Esophagus mucosa (tissue), 1 donor: ENCODE data around the gene HNRNPL. TPM values are rescaled to one million over a fixed set of nuclear protein-coding genes. Genes with fewer than 3 reads are reported as not detected.
"Not testable (repeated sequence)": the region's sequence is repeated elsewhere in the genome, so short reads cannot be mapped to it uniquely, and the experiment has no call there.

ENCODE experiments used
- ATAC-seq: fragments of 200-7000 bp; cut with Tn5 transposase; one replicate; pipeline ENCODE4 v1.9.1; 2020
- total RNA-seq: library from RNA; stranded (reverse); gene quantifications from one replicate; pipeline ENCODE4 v1.2.4, GENCODE V29; 2023
- donor health status: DM: yes; HTN: yes; CAD: no.

Gene HNRNPL
- total RNA-seq, 1 donor from 2014 or later = 236 TPM

DNA sequence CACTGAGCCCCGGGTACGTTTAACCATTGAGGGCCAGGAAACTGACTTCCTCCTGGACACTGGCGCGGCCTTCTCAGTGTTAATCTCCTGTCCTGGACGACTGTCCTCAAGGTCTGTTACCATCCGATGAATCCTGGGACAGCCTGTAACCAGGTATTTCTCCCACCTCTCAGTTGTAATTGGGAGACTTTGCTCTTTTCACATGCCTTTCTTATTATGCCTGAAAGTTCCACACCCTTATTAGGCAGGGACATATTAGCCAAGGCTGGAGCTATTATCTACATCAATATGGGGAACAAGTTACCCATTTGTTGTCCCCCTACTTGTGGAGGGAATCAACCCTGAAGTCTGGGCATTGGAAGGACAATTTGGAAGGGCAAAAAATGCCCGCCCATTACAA, 23.9 kb downstream of the HNRNPL start:
- ATAC-seq = not testable (repeated sequence)

DNA sequence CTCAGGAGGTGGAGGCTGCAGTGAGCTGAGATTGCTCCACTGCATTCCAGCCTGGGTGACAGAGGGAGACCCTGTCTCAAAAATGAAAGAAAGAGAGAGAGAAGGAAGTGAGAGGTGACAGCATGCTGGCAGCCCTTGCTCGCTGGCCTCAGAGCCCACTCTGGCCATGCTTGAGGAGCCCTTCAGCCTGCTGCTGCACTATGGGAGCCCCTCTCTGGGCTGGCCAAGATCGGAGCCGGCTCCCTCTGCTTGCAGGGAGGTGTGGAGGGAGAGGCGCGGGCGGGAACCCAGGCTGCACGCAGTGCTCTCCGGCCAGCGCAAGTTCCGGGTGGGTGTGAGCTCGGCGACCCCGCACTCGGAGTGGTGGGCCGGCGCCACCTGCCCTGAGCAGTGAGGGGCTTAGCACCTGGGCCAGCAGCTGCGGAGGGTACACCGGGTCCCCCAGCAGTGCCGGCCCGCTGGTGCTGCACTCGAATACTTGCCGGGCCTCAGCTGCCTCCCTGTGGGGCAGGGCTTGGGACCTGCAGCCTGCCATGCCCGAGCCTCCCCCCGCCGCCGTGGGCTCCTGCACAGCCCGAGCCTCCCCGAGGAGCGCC, 28.5 kb downstream of the HNRNPL start:
- ATAC-seq = not testable (repeated sequence)

DNA sequence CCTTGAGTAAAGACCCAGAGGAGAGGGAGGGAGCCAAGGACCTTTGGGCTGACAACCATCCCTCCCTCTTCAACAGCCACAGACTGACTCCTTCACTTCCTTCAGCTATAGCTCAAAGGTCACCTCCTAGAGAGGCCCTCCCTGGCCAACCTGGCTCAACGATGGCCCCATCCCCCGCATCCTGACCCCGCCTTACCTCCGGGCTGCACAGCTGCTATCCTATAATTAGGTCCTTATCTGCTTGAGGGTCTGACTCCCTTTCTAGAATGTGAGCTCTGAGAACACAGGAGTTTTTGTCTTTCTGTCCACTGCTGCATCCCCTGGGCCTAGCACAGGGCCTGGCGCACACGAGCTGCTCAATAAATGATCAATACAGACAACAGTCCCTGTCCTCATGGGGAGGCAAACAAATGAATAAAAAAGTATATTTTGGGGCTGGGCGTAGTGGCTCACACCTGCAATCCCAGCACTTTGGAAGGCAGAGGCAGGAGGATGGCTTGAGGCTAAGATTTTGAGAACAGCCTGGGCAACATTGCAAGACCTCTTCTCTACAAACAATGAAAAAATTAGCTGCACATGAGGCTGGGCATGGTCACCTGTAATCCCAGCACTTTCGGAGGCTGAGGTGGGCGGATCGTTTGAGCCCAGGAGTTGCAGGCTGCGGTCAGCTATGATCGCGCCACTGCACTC, 30.4 kb downstream of the HNRNPL start:
- ATAC-seq = no peak

DNA sequence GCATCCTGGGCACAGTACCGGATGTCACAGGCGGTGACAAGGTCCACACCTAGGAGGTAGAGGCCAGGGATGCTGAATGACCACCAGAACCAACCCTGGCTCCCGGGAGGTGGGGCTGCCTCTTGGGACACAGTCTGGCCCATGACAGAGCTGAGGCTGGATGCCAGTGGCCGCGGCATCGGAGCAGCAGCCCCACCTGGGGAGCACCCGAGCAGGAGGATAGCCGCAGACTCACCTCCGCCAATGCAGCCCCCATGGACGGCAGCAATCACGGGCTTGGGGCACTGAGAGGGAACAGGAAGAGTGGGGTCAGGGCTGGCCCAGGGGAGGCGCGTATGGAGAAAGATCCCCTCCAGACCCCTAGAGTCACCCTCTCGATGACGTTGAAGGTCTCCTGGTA, 32.7 kb downstream of the HNRNPL start:
- no peak for ATAC-seq

DNA sequence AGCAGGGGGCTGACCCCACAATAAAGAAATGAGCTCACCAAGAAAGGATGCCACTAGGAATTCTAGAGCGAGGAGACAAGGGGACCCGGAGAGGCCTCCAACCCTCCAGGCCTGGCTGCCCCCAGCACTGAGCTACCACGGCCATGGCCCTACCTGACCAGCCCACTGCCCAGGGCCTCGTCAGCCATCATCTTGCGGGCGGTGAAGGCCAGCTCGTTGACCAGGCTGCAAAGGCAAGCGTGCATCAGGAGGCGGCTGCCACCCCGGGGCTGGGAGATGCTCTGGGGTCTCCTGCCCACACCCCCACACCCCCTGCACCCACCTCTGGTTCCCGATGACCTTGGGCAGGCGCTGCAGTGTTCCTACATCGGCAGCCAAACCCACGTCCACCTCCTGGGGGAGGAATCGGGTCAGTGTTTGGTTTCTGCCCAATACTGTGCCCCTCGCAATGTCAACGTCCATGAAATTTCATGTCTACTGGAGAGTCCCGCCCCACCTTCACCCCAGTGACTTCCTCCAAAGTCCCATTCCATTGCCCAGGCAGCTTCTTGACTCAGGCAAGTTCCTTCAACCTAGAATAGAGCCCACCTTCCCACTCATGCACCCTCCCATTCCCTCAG, 33.5 kb downstream of the HNRNPL start:
- no peak for ATAC-seq

DNA sequence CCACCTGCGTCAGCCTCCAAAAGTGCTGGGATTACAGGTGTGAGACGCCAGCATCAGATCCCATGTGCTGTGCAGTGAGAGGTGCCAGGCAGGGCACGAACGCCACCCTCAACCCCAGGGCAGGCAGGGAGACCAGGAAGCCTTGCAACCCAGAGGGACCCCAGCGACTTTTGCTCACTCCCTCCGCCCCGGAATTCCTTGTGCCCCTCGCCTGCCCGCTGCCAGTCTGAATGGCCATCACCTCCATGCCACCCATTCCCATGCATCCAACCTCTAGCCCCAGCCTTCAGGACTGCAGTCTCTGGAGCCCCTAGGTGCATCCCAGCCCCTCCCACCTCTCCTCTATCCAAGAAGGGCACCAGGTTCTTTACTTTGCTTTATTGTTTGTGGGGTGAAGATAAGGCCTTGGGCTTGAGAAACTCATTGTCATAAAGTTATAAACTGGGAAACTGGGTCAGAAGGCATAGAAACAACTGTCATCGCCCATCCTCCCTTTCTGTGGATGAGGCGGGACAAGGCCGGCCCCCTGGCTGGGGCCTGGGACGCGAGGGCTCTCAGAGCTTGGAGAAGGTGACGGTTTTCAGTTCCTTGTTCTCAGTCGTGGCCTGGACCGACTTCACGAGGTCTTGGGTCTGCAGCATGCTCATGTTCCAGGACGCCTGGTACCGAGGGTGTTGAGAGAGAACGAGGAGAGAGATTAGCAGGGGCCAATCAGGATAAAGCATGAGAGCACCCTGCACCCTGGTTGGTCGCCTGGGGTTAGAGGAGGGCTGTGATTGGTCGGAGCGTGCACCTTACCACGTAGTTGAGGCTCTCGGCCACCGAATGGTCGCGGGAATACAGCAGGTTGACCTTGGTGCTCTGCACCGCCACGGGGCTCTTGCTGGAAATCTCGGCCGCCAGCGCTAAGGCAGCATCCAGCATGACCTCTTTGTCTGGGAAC, 34.5 kb downstream of the HNRNPL start:
- ATAC-seq = no peak

DNA sequence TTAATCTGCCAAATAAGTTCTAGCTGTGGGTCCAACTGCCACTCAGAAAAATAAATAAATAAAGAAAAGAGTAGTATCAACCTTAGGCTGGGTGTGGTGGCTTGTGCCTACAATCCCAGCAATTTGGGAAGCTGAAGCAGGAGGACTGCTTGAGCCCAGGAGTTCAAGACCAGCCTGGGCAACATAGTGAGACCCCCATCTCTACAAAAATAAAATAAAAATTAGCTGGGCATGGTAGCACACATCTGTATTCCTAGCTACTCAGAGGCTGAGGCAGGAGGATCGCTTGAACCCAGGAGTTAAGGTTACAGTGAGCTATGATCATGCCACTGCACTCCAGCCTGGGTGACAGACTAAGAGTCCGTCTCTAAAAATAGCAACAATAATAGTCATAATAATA, 35.9 kb downstream of the HNRNPL start:
- not testable (repeated sequence) for ATAC-seq

DNA sequence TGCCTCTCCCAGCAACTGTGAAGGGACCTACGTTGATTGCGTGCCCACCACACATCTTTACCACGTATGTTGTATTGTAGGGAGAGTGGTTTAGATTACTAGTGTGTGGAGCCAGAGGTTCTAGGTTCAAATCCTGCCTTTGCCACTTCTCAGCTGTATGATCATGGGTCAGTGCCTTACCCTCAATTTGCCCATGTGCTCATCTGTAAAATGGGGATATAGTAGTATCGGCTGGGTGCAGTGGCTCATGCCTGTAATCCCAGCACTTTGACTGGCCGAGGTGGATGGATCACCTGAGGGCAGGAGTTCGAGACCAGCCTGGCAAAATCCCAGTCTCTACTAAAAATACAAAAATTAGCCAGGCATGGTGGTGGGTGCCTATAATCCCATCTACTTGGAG, 36.5 kb downstream of the HNRNPL start:
- no peak for ATAC-seq

DNA sequence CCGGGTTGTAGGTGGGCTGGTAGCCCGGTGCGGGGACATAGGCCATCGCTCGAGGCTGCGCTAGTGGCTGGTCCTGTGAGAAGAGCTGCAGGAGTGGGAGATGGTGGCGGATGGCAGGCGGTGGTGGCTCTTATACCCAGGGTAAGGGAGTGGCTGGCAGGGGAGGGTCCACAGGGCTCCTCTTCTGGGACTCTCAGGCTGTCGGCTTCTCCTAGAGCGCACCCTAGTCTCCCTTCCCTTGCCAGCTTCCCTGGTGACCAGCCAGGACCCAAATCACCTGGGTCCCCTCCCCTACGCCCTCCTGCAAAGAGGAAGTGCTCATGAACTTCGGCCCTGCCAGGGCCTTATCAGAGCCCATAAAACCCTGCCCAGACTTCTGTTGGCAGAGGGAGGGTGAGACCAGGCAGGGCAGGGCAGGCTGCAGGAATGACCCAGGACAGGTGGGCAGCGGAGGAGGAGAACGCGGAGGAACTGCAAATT, 36.9 kb downstream of the HNRNPL start, which contains the start of gene LGALS4:
LGALS4 (minus strand) TSS at position 105 of the 480 bp plus-strand sequence; CDS start at position 46, 59 bp downstream.
- ATAC-seq = peak; percentile 4

DNA sequence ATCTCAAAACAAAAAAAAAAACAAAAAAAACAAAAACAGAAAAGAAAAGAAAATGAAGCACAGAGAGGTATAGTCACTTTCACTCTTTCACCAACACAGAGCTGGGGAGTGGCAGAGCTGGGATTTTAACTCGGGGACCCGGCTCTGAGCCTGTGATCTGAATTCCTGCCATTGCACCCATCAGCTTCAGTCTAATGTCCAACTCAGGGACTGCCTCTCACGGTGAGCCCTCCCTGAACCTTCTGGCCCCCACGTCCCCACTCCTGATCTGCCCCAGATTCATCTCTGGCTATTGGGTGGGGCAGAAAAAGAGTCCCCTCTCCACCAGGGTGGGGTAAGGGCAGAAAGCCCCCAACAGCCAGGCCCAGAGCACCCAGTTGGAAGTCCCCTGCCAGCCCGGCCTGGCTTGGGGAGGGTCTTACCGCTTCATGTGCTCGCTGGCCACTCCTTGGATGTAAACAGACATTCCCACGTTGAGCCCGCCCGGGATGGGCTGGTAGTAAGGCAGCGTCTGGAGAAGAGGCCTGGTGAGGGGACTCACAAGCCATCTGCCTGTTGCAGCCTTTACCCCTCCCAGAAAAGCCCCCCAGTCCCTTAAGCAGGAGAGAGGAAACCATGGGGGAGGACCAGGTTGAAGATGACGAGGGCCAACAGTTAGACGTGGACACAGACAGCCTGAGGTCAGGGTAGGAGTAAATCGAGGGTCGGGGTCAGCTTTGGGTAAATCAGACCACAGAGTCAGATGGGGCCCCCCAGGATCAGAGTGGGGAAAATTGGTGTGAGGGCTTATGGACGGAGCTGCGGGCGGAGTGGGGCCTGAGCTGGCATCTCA, 37.6 kb downstream of the HNRNPL start:
- ATAC-seq = no peak

DNA sequence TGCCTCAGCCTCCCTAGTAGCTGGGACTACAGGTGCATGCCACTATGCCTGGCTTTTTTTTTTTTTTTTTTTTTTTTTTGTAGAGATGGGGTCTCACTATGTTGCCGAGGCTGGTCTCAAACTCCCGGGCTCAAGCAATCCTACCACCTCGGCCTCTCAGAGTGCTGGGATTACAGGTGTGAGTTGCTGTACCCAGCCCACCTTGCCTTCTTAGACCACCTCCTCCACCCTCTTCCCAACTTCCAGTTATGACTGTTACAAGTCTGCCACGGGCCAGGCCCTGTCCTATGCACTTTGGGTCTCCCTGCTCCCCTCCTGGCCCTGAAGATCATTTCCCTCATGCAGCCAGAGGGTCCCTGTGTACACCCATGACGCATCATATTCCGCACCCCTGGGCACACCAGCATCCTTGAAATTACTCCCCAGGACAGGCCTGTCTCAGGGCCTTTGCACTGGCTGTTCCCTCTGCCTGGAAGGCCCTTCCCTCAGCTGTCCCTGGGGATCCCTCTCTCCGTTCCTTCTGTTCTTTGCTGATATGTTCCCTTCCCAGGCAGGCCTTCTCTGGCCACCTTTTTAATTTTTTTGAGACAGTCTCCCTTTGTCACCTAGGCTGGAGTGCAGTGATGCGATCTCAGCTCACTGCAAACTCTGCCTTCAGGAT, 40.1 kb downstream of the HNRNPL start:
- ATAC-seq = no peak

DNA sequence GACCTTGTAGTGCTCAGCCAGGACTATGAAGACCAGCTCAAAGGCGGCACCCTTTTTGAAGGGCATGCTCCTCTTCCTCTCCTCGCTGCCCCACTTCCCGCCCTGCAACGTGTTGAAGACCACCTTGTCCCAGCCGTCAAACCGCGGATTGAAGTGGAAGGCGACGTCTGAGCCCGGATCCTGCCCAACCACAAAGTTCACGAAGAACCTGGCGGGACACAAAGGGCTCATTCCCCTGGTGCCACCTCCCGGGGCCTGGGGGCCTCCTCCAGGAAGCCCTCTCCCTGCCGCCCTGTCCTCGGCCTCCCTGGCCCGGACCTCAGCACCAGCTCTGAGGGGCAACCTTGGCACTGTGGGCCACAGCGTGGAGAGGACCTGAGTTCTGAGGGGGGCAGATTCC, 41.0 kb downstream of the HNRNPL start:
- peak; percentile 17 for ATAC-seq

DNA sequence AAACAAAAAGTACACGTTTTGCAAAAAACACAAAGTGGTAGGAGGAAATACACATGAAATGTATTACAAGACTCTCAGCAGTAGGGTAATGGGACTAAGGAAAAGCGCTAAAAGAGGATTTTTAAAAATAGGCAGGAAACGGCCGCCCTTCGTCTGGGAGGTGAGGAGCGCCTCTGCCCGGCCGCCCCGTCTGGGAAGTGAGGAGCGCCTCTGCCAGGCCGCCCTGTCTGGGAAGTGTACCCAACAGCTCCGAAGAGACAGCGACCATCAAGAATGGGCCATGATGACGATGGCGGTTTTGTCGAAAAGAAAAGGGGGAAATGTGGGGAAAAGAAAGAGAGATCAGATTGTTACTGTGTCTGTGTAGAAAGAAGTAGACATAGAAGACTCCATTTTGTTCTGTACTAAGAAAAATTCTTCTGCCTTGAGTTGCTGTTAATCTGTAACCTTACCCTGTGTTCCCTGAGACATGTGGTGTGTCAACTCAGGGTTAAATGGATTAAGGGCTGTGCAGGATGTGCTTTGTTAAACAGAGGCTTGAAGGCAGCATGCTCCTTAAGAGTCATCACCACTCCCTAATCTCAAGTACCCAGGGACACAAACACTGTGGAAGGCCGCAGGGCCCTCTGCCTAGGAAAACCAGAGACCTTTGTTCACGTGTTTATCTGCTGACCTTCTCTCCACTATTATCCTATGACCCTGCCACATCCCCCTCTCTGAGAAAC, 42.2 kb downstream of the HNRNPL start:
- peak; percentile 30 for ATAC-seq

DNA sequence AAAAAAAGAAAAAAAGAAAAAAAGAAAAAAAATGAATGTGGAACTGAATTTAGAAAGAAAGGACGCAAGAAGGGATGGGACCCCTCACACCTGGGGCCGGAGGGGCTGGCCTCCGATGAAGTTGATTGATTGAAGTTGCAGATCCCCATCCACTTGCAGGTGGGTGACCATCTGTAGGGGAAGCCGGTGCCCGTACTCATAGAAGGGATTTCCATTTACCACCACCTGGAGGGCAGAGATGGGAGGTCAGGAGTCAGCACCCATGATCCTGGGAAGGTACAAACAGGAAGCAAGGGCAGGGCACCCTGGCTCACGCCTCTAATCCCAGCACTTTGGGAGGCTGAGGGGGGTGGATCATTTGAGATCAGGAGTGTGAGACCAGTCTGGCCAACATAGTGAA, 43.4 kb downstream of the HNRNPL start:
- ATAC-seq = peak; percentile 5

DNA sequence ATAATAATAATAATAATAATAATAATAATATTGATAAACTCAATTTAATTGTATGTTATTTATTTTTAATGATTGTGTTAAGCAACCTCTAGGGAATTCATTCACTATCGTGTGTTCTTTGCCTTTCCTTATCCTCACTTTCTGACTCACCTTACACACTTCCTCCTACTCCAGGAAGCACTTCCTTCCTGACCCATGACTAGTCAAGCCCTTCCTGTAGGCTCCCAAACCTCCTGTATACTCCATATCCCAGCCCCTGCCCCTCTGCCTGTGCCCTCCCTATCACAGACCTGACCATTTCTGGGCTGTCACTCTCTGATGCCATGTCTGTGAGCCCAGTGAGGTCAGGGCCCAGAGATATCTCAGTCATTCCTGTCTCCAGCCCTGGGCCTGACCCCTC, 44.6 kb downstream of the HNRNPL start:
- peak; percentile 74 for ATAC-seq

DNA sequence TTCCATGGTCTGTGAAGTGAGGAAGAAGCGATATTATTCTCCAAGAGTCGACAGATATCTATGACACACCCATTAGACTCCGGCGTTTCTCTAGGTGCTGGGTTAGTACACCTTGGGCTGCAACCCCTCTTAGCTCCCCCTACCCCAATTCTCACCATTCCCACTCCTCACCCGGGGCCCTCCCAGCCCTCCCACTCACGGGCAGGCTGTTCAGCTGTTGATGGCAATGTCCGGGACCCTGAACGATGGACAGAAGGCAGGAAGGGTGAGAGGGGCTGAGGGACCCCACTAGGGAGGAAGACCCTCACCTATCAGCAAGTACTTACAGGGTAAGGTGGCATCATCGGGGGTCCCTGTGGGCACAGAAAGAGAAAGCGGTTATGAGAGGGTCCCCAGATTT, 46.2 kb downstream of the HNRNPL start:
- ATAC-seq = no peak

DNA sequence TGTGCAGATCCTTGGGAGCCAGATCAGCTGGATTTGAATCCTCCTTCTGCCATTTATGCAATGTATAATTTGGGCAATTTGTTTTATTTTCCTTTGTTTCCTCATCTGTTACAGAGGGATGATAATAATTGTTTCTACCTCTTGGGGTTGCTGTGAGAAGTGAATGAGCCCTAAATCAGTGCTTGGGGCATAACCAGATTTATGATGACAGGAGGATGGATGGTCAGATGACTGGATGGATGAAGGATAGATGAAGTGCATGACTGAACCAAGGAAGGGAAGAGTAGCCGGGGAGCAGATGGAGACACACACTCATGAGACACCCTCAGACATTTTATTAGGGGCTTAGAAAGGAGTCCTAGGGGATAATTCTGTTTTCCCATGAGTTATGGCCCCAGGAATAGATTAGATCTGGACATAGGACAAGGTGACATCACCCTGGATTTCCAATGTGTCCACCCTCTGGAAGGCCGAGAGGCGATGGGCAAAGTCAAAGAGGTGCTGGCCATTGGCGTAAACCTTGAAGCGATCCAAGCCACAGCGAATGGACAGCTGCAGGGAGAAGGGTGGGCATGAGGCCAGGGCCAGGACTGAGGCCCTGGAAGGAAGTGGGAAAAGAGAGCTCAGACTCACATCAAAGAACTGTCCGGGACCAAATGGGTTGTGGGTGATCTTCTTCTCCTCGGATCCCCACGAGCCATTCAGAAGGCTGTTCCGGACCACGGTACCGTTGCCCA, 48.3 kb downstream of the HNRNPL start:
- ATAC-seq = no peak

DNA sequence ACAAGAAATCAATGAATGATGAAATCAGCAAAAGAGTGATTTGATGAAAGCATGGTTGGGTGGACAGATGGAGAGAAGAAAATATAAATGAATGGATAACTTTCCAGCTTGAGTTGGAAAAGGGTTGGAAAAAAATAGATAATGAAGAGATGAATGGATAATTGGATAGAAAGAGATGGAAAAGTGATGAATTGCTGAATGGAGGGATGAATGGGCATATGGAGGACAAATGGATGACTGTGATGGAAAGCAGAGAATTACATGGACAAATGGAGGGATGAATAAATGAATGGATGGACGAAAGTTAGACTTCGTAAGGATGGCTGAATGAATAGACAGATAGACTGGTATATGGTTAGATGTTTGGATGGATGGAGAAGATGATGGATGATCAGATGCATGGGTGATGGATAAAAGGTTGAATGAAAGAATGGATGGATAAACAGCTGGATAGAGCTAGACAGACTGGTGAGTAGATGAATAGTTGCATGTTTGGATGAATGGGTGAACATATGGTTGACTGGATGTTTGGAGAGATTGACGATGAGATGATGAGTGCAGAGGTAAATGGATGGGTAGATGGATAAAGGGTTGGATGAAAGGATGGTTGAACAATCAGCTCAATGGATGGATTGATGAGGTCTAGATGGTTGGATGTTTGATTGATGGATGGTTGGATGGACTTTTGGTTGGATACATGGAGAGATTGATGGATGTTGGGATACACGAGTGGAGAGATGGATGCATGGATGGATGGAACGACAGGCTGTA, 49.0 kb downstream of the HNRNPL start:
- no peak for ATAC-seq

DNA sequence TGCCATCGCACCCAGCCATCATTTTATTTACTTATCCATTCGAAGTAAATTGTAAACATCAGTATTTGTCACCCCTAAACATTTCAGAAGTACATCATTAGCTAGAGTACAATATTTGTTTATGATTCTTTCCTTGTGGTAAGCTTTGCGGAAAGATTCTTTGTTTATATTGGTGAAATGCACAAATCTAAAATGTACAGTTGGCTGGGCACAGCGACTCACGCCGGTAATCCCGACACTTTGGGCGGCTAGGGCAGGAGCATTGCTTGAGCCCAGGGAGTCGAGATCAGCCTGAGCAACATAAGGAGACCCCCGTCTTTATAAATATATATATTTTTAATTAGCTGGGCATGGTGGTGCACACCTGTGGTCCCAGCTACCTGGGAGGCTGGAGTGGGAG, 50.7 kb downstream of the HNRNPL start:
- ATAC-seq = peak; percentile 3
